CD4-positive, alpha-beta T cell treated with Interleukin-17A for 4 hours (primary cell): ENCODE measurements around the gene TRIP6.
"Not testable (repeated sequence)": the region's sequence is repeated elsewhere in the genome, so short reads cannot be mapped to it uniquely, and the experiment has no call there.

Source experiments
- DNase-seq: peaks from one replicate; pipeline ENCODE4 v3.0.0-alpha.2; 2020; ENCODE audit warnings: mixed read lengths

The TRIP6 gene

GRCh38 chr7:100919335-100919734 lies 52.1 kb downstream of the TRIP6 start:
- DNase-seq = not testable (repeated sequence)

GRCh38 chr7:100919779-100920437 lies 52.7 kb downstream of the TRIP6 start:
- not testable (repeated sequence) for DNase-seq

GRCh38 chr7:100921039-100921438 lies 53.9 kb downstream of the TRIP6 start:
- DNase-seq = no peak
